ENCODE measurements around the gene SUSD2. TPM values are rescaled to one million over a fixed set of nuclear protein-coding genes. Genes with fewer than 3 reads are reported as not detected.

Gene SUSD2
- total and polyA plus RNA-seq, 4 donors, result 0.14 to 2.5 (median 0.52) TPM

- Histone ChIP-seq H3K4me1 (ENCODE audit: control insufficient read depth in 4 of 4, insufficient read depth in 4 of 4, low read length in 3 of 4) (peaks cover 9 to 25% (median 13%) of the 10 kb centered on the region in 4 donors), H3K9me3 (ENCODE audit: control insufficient read depth in 4 of 4, low read length in 3 of 4) (no peaks in the 10 kb centered on the region), H3K27ac (ENCODE audit: low read depth in 1 of 2, low read length in 2 of 2) (no peak overlapping the region), H3K36me3 (ENCODE audit: control insufficient read depth in 4 of 4, insufficient read depth in 3 of 4, low read depth in 1 of 4, low read length in 3 of 4) (no peaks in the 10 kb centered on the region), H3K27me3 (ENCODE audit: control insufficient read depth in 4 of 4, insufficient read depth in 4 of 4, low read length in 3 of 4) (no peaks in the 10 kb centered on the region), H3K9ac (ENCODE audit: low read depth in 1 of 2, low read length in 2 of 2) (no peak overlapping the region), H3K4me3 (ENCODE audit: low read depth in 1 of 3, low read length in 3 of 3) (no peak overlapping the region)
- no peak for DNase-seq (ENCODE audit: low spot score)
- TF ChIP-seq FOXA1 (IDR thresholded peaks at IDR 0.05) (no peak), CTCF (IDR thresholded peaks at IDR 0.05; ENCODE audit: low read depth, low read length, missing input control) (no peak), SP1 (IDR thresholded peaks at IDR 0.05) (no peak), HNF4A (conservative IDR thresholded peaks at IDR 0.05) (no peak), RAD21 (IDR thresholded peaks at IDR 0.05) (no peak)
- WGBS, result 95% methylated on average over 5 of the region's 5 CpGs
Measured at GRCh38 chr22:24154826-24155225, 26.5 kb upstream of the SUSD2 start.

GRCh38 chr22:24155627-24156140, 25.6 kb upstream of the SUSD2 start:
- Histone ChIP-seq H3K9ac (ENCODE audit: low read depth in 1 of 2, low read length in 2 of 2) (no peak overlapping the region), H3K9me3 (ENCODE audit: control insufficient read depth in 4 of 4, low read length in 3 of 4) (no peaks in the 10 kb centered on the region), H3K4me1 (ENCODE audit: control insufficient read depth in 4 of 4, insufficient read depth in 4 of 4, low read length in 3 of 4) (peaks cover 9 to 25% (median 13%) of the 10 kb centered on the region in 4 donors), H3K27ac (ENCODE audit: low read depth in 1 of 2, low read length in 2 of 2) (peak overlapping the region; percentile 53 to 74), H3K27me3 (ENCODE audit: control insufficient read depth in 4 of 4, insufficient read depth in 4 of 4, low read length in 3 of 4) (no peaks in the 10 kb centered on the region), H3K4me3 (ENCODE audit: low read depth in 1 of 3, low read length in 3 of 3) (peak overlapping the region in 2 of 3 donors; percentile 25 to 74), H3K36me3 (ENCODE audit: control insufficient read depth in 4 of 4, insufficient read depth in 3 of 4, low read depth in 1 of 4, low read length in 3 of 4) (no peaks in the 10 kb centered on the region)
- 2% methylated on average over 41 of the region's 41 CpGs for WGBS
- DNase-seq (ENCODE audit: low spot score), result peak; percentile 60
- TF ChIP-seq RAD21 (IDR thresholded peaks at IDR 0.05) (peak in 1 of 2 donors; percentile 34), HNF4A (conservative IDR thresholded peaks at IDR 0.05) (no peak), TAF1 (conservative IDR thresholded peaks at IDR 0.05) (no peak), EGR1 (IDR thresholded peaks at IDR 0.05; ENCODE audit: low read depth in 2 of 2) (no peak)

- Histone ChIP-seq H3K27me3 (ENCODE audit: control insufficient read depth in 4 of 4, insufficient read depth in 4 of 4, low read length in 3 of 4) (no peaks in the 10 kb centered on the region), H3K4me3 (ENCODE audit: low read depth in 1 of 3, low read length in 3 of 3) (peak overlapping the region; percentile 66 to 89 (median 74)), H3K9ac (ENCODE audit: low read depth in 1 of 2, low read length in 2 of 2) (no peak overlapping the region), H3K36me3 (ENCODE audit: control insufficient read depth in 4 of 4, insufficient read depth in 3 of 4, low read depth in 1 of 4, low read length in 3 of 4) (no peaks in the 10 kb centered on the region), H3K9me3 (ENCODE audit: control insufficient read depth in 4 of 4, low read length in 3 of 4) (no peaks in the 10 kb centered on the region), H3K4me1 (ENCODE audit: control insufficient read depth in 4 of 4, insufficient read depth in 4 of 4, low read length in 3 of 4) (peaks cover 9 to 25% (median 13%) of the 10 kb centered on the region in 4 donors), H3K27ac (ENCODE audit: low read depth in 1 of 2, low read length in 2 of 2) (peak overlapping the region; percentile 53 to 74)
- 1% methylated on average over 77 of the region's 77 CpGs for WGBS
- no peak for DNase-seq (ENCODE audit: low spot score)
- TF ChIP-seq FOXA2 (IDR thresholded peaks at IDR 0.05) (no peak), REST (IDR thresholded peaks at IDR 0.05) (no peak), ATF3 (IDR thresholded peaks at IDR 0.05) (no peak), EGR1 (IDR thresholded peaks at IDR 0.05; ENCODE audit: low read depth in 2 of 2) (no peak), HNF4G (IDR thresholded peaks at IDR 0.05) (no peak), NR2F2 (IDR thresholded peaks at IDR 0.05) (no peak), RAD21 (IDR thresholded peaks at IDR 0.05) (no peak), ZBTB33 (IDR thresholded peaks at IDR 0.05) (no peak), SP1 (IDR thresholded peaks at IDR 0.05) (no peak), JUND (IDR thresholded peaks at IDR 0.05) (no peak), YY1 (IDR thresholded peaks at IDR 0.05) (no peak), GABPA (IDR thresholded peaks at IDR 0.05 in 1 of 2, conservative IDR thresholded peaks at IDR 0.05 in 1 of 2) (no peak), HNF4A (conservative IDR thresholded peaks at IDR 0.05) (no peak), RXRA (IDR thresholded peaks at IDR 0.05) (no peak), MAX (IDR thresholded peaks at IDR 0.05) (no peak), TAF1 (conservative IDR thresholded peaks at IDR 0.05) (no peak)
Measured at GRCh38 chr22:24156141-24156912, 25.0 kb upstream of the SUSD2 start.
